ENCODE measurements around the gene RHOJ. TPM values are rescaled to one million over a fixed set of nuclear protein-coding genes. Genes with fewer than 3 reads are reported as not detected.
"Not testable (repeated sequence)": the region's sequence is repeated elsewhere in the genome, so short reads cannot be mapped to it uniquely, and the experiment has no call there.

The RHOJ gene
- 1.8 and 1.9 TPM in 2 replicates for total RNA-seq
- long read RNA-seq, partial matches to known transcripts, result 0 of 1 reads
- long read RNA-seq, other reads (novel, unspliced or antisense), result 0 of 1 reads

- H3K4me1 Mint-ChIP-seq (ENCODE audit: low read depth), result no peaks in the 10 kb centered on the region
- H3K27me3 Mint-ChIP-seq, result peaks cover 13% of the 10 kb centered on the region
- no peaks in the 10 kb centered on the region for H3K36me3 Mint-ChIP-seq (ENCODE audit: insufficient read depth)
- no peak within 1 kb of the TSS for H3K4me3 Mint-ChIP-seq (ENCODE audit: low read depth)
- H3K27ac Mint-ChIP-seq, result no peak within 1 kb of the TSS
- no peaks in the 10 kb centered on the region for H3K9me3 Mint-ChIP-seq (ENCODE audit: low read depth)
- DNase-seq (ENCODE audit: low spot score, unreplicated experiment), result no peak
- TF ChIP-seq, protein P1, sequence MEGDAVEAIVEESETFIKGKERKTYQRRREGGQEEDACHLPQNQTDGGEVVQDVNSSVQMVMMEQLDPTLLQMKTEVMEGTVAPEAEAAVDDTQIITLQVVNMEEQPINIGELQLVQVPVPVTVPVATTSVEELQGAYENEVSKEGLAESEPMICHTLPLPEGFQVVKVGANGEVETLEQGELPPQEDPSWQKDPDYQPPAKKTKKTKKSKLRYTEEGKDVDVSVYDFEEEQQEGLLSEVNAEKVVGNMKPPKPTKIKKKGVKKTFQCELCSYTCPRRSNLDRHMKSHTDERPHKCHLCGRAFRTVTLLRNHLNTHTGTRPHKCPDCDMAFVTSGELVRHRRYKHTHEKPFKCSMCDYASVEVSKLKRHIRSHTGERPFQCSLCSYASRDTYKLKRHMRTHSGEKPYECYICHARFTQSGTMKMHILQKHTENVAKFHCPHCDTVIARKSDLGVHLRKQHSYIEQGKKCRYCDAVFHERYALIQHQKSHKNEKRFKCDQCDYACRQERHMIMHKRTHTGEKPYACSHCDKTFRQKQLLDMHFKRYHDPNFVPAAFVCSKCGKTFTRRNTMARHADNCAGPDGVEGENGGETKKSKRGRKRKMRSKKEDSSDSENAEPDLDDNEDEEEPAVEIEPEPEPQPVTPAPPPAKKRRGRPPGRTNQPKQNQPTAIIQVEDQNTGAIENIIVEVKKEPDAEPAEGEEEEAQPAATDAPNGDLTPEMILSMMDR (IDR thresholded peaks at IDR 0.05; ENCODE audit: unreplicated experiment), result no peak
These were observed at the start of gene RHOJ for GRCh38 chr14:63204407-63205043. TSS of gene RHOJ (plus strand) at chr14:63204443. CDS start at chr14:63204870, 427 bp downstream.

- Mint-ChIP-seq H3K27ac (no peak overlapping the region), H3K4me3 (ENCODE audit: low read depth) (no peak overlapping the region), H3K4me1 (ENCODE audit: low read depth) (no peaks in the 10 kb centered on the region), H3K9me3 (ENCODE audit: low read depth) (no peaks in the 10 kb centered on the region), H3K27me3 (no peaks in the 10 kb centered on the region), H3K36me3 (ENCODE audit: insufficient read depth) (no peaks in the 10 kb centered on the region)
- no peak for DNase-seq (ENCODE audit: low spot score, unreplicated experiment)
- TF ChIP-seq, protein P1 (IDR thresholded peaks at IDR 0.05; ENCODE audit: unreplicated experiment), result no peak
These were observed 48.6 kb upstream of the RHOJ start for GRCh38 chr14:63155511-63156185.

- H3K9me3 Mint-ChIP-seq (ENCODE audit: low read depth), result no peaks in the 10 kb centered on the region
These were observed 47.0 kb upstream of the RHOJ start for GRCh38 chr14:63157195-63157594.

GRCh38 chr14:63163306-63163705 is 40.9 kb upstream of the RHOJ start:
- H3K4me3 Mint-ChIP-seq (ENCODE audit: low read depth), result no peak overlapping the region
- H3K4me1 Mint-ChIP-seq (ENCODE audit: low read depth), result no peaks in the 10 kb centered on the region
- TF ChIP-seq, protein P1 (IDR thresholded peaks at IDR 0.05; ENCODE audit: unreplicated experiment), result no peak
- H3K36me3 Mint-ChIP-seq (ENCODE audit: insufficient read depth), result peaks cover 4% of the 10 kb centered on the region
- peaks cover 4% of the 10 kb centered on the region for H3K9me3 Mint-ChIP-seq (ENCODE audit: low read depth)
- H3K27ac Mint-ChIP-seq, result no peak overlapping the region
- no peak for DNase-seq (ENCODE audit: low spot score, unreplicated experiment)
- H3K27me3 Mint-ChIP-seq, result no peaks in the 10 kb centered on the region

More at GRCh38 chr14:63157195-63157594, 47.0 kb upstream of the RHOJ start:
- H3K36me3 Mint-ChIP-seq (ENCODE audit: insufficient read depth), result no peaks in the 10 kb centered on the region
- no peaks in the 10 kb centered on the region for H3K27me3 Mint-ChIP-seq
- no peak overlapping the region for H3K27ac Mint-ChIP-seq
- DNase-seq (ENCODE audit: low spot score, unreplicated experiment), result no peak
- TF ChIP-seq, protein P1 (IDR thresholded peaks at IDR 0.05; ENCODE audit: unreplicated experiment), result no peak
- no peaks in the 10 kb centered on the region for H3K4me1 Mint-ChIP-seq (ENCODE audit: low read depth)
- H3K4me3 Mint-ChIP-seq (ENCODE audit: low read depth), result no peak overlapping the region

GRCh38 chr14:63164108-63164683 is 40.0 kb upstream of the RHOJ start:
- Mint-ChIP-seq H3K27ac (peak overlapping the region; percentile 56), H3K36me3 (ENCODE audit: insufficient read depth) (peaks cover 4% of the 10 kb centered on the region), H3K4me1 (ENCODE audit: low read depth) (no peaks in the 10 kb centered on the region), H3K4me3 (ENCODE audit: low read depth) (no peak overlapping the region), H3K9me3 (ENCODE audit: low read depth) (peaks cover 4% of the 10 kb centered on the region), H3K27me3 (no peaks in the 10 kb centered on the region)
- TF ChIP-seq, protein P1 (IDR thresholded peaks at IDR 0.05; ENCODE audit: unreplicated experiment), result no peak
- no peak for DNase-seq (ENCODE audit: low spot score, unreplicated experiment)

- not testable (repeated sequence) for H3K4me1 Mint-ChIP-seq (ENCODE audit: low read depth); H3K27me3 Mint-ChIP-seq; H3K27ac Mint-ChIP-seq
These were observed 39.0 kb upstream of the RHOJ start for GRCh38 chr14:63165267-63165666.

More at GRCh38 chr14:63165267-63165666, 39.0 kb upstream of the RHOJ start:
- not testable (repeated sequence) for H3K36me3 Mint-ChIP-seq (ENCODE audit: insufficient read depth); H3K9me3 Mint-ChIP-seq (ENCODE audit: low read depth); H3K4me3 Mint-ChIP-seq (ENCODE audit: low read depth); DNase-seq (ENCODE audit: low spot score, unreplicated experiment)
